HepG2 (cell line): ENCODE measurements around the gene SPAG7. TPM values are rescaled to one million over a fixed set of nuclear protein-coding genes. Genes with fewer than 3 reads are reported as not detected.

Source experiments
- CREM ChIP-seq, 2 experiments: sonication (generic) in 1 of 2; formaldehyde crosslinking in 1 of 2; IDR thresholded peaks; 2 replicates each; pipeline versions ENCODE4 v1.4.0 to v1.6.1; 2016 to 2020; ENCODE audit warnings: antibody characterized with exemption in 1 of 2, mild to moderate bottlenecking in 1 of 2, missing genetic modification reagents in 1 of 2
- GATA4 ChIP-seq: sonication (generic); IDR thresholded peaks from 2 replicates; pipeline ENCODE4 v1.6.1; 2016; ENCODE audit warnings: antibody characterized with exemption, low read depth, borderline replicate concordance
- HHEX ChIP-seq: IDR thresholded peaks from 2 replicates; pipeline ENCODE4 v1.6.1; 2016; ENCODE audit warnings: control low read depth
- HNF1A ChIP-seq, 2 experiments: sonication (generic) in 1 of 2; formaldehyde crosslinking in 1 of 2; IDR thresholded peaks; 2 replicates each; pipeline versions ENCODE4 v1.4.0 to v1.6.1; 2016 to 2020; ENCODE audit warnings: borderline replicate concordance in 1 of 2, low read depth in 1 of 2, mild to moderate bottlenecking in 1 of 2, missing genetic modification reagents in 1 of 2
- JUNB ChIP-seq: sonication (generic); formaldehyde crosslinking; IDR thresholded peaks from 2 replicates; pipeline ENCODE4 v1.8.0; 2022; ENCODE audit warnings: missing genetic modification reagents, mild to moderate bottlenecking, borderline replicate concordance
- MNT ChIP-seq: fragments of 450-650 bp; IDR thresholded peaks from 2 replicates; pipeline ENCODE4 v1.6.1; 2016
- MXD4 ChIP-seq: IDR thresholded peaks from 2 replicates; pipeline ENCODE4 v1.6.1; 2016; ENCODE audit warnings: mild to moderate bottlenecking, missing biosample characterization, missing genetic modification reagents
- SIX1 ChIP-seq: sonication (generic); formaldehyde crosslinking; IDR thresholded peaks from 2 replicates; pipeline ENCODE4 v1.4.0; 2020; ENCODE audit warnings: missing genetic modification reagents, borderline replicate concordance
- SIX4 ChIP-seq: sonication (generic); formaldehyde crosslinking; IDR thresholded peaks from 2 replicates; pipeline ENCODE4 v1.4.0; 2020; ENCODE audit warnings: missing genetic modification reagents
- SOX13 ChIP-seq, 3 experiments: fragments of 450-650 bp in 1 of 3; sonication (generic) in 1 of 3; formaldehyde crosslinking in 1 of 3; IDR thresholded peaks in 2 of 3; conservative IDR thresholded peaks in 1 of 3; 2 replicates each; pipeline versions ENCODE4 v1.5.0 to v1.6.1; 2016 to 2020; ENCODE audit warnings: antibody characterized with exemption in 1 of 3, mild to moderate bottlenecking in 1 of 3, missing compliant biosample characterization in 1 of 3, missing genetic modification reagents in 1 of 3, moderate library complexity in 1 of 3
- ZNF10 ChIP-seq: sonication (generic); formaldehyde crosslinking; IDR thresholded peaks from 2 replicates; pipeline ENCODE4 v1.4.0; 2020; ENCODE audit warnings: mild to moderate bottlenecking, low read depth, missing genetic modification reagents, borderline replicate concordance
- polyA plus RNA-seq, 8 experiments: library from polyadenylated mRNA; depleted of rRNA in 3 of 8; stranded (reverse) in 7 of 8; unstranded in 1 of 8; fragments of >200 nt; fragmentation: Illumina TruSeq in 4 of 8; extraction: Trizol in 4 of 8; gene quantifications; 2 replicates each; pipeline versions ENCODE4 v1.2.1 to v1.2.3, GENCODE V29; 2011 to 2016; ENCODE audit warnings: low read depth in 4 of 8, missing spikeins in 1 of 8, mixed read lengths in 1 of 8; ENCODE audit not compliant: insufficient read depth in 1 of 8
- total RNA-seq, 5 experiments: library from RNA; depleted of rRNA; stranded (reverse); fragments of >200 nt; fragmentation: Illumina TruSeq; extraction: Trizol; gene quantifications; 2 replicates each; pipeline ENCODE4 v1.2.3, GENCODE V29; 2016; ENCODE audit warnings: low read depth in 1 of 5
- TF ChIP-seq, protein P1 (sequence below): sonication (generic); formaldehyde crosslinking; IDR thresholded peaks from 2 replicates; pipeline ENCODE4 v1.4.0; 2020; ENCODE audit warnings: missing genetic modification reagents
- TF ChIP-seq, protein P2 (sequence below): sonication (generic); formaldehyde crosslinking; IDR thresholded peaks from 2 replicates; pipeline ENCODE4; 2020; ENCODE audit warnings: missing genetic modification reagents, mild to moderate bottlenecking, borderline replicate concordance

SPAG7 gene
- total and polyA plus RNA-seq, 2 of the 13 experiments (the other 11 are each of a cell fraction or from before 2014, with no cell fraction given), result 51.0 to 59.0 TPM

GRCh38 chr17:4950746-4951204 is 16.8 kb downstream of the SPAG7 start, which contains the start of gene ENO3 (continued):
- TF ChIP-seq, protein P1, sequence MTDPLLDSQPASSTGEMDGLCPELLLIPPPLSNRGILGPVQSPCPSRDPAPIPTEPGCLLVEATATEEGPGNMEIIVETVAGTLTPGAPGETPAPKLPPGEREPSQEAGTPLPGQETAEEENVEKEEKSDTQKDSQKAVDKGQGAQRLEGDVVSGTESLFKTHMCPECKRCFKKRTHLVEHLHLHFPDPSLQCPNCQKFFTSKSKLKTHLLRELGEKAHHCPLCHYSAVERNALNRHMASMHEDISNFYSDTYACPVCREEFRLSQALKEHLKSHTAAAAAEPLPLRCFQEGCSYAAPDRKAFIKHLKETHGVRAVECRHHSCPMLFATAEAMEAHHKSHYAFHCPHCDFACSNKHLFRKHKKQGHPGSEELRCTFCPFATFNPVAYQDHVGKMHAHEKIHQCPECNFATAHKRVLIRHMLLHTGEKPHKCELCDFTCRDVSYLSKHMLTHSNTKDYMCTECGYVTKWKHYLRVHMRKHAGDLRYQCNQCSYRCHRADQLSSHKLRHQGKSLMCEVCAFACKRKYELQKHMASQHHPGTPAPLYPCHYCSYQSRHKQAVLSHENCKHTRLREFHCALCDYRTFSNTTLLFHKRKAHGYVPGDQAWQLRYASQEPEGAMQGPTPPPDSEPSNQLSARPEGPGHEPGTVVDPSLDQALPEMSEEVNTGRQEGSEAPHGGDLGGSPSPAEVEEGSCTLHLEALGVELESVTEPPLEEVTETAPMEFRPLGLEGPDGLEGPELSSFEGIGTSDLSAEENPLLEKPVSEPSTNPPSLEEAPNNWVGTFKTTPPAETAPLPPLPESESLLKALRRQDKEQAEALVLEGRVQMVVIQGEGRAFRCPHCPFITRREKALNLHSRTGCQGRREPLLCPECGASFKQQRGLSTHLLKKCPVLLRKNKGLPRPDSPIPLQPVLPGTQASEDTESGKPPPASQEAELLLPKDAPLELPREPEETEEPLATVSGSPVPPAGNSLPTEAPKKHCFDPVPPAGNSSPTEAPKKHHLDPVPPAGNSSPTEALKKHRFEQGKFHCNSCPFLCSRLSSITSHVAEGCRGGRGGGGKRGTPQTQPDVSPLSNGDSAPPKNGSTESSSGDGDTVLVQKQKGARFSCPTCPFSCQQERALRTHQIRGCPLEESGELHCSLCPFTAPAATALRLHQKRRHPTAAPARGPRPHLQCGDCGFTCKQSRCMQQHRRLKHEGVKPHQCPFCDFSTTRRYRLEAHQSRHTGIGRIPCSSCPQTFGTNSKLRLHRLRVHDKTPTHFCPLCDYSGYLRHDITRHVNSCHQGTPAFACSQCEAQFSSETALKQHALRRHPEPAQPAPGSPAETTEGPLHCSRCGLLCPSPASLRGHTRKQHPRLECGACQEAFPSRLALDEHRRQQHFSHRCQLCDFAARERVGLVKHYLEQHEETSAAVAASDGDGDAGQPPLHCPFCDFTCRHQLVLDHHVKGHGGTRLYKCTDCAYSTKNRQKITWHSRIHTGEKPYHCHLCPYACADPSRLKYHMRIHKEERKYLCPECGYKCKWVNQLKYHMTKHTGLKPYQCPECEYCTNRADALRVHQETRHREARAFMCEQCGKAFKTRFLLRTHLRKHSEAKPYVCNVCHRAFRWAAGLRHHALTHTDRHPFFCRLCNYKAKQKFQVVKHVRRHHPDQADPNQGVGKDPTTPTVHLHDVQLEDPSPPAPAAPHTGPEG (CRISPR knock-in tag), result no peak; the same call in 1 of the 2 replicates
- TF ChIP-seq MNT (no peak), SOX13 (IDR thresholded peaks at IDR 0.05) (no peak), SOX13 (CRISPR knock-in tag; conservative IDR thresholded peaks at IDR 0.05 in 1 of 2, IDR thresholded peaks at IDR 0.05 in 1 of 2) (peak in 1 of 2 experiments; percentile 44; a peak in 1 of 4 replicates), SIX4 (peak; percentile 92), MXD4 (CRISPR knock-in tag) (no peak), ZNF10 (CRISPR knock-in tag) (no peak), HNF1A (IDR thresholded peaks at IDR 0.05; ENCODE audit: low read depth) (no peak), HNF1A (CRISPR knock-in tag; IDR thresholded peaks at IDR 0.05; ENCODE audit: borderline replicate concordance) (peak; percentile 49; the same call in 1 of the 2 replicates), JUNB (CRISPR knock-in tag) (no peak), HHEX (no peak), SIX1 (CRISPR knock-in tag) (peak; percentile 87), CREM (IDR thresholded peaks at IDR 0.05) (peak; percentile 42; the same call in 1 of the 2 replicates), CREM (CRISPR knock-in tag; IDR thresholded peaks at IDR 0.05) (no peak), GATA4 (0 out of 2 replicates have a peak, but pooled peaks have one; percentile 30)
- TF ChIP-seq, protein P2, sequence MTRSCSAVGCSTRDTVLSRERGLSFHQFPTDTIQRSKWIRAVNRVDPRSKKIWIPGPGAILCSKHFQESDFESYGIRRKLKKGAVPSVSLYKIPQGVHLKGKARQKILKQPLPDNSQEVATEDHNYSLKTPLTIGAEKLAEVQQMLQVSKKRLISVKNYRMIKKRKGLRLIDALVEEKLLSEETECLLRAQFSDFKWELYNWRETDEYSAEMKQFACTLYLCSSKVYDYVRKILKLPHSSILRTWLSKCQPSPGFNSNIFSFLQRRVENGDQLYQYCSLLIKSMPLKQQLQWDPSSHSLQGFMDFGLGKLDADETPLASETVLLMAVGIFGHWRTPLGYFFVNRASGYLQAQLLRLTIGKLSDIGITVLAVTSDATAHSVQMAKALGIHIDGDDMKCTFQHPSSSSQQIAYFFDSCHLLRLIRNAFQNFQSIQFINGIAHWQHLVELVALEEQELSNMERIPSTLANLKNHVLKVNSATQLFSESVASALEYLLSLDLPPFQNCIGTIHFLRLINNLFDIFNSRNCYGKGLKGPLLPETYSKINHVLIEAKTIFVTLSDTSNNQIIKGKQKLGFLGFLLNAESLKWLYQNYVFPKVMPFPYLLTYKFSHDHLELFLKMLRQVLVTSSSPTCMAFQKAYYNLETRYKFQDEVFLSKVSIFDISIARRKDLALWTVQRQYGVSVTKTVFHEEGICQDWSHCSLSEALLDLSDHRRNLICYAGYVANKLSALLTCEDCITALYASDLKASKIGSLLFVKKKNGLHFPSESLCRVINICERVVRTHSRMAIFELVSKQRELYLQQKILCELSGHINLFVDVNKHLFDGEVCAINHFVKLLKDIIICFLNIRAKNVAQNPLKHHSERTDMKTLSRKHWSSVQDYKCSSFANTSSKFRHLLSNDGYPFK (CRISPR knock-in tag), result peak; percentile 67; the same call in 1 of the 2 replicates
